GM12874 (cell line): ENCODE measurements around the gene THAP11.

Experiments used
- TF ChIP-seq, protein P1 (sequence below): IDR thresholded peaks from 2 replicates; pipeline ENCODE4 v1.5.1; 2011; ENCODE audit warnings: low read depth, mild to moderate bottlenecking, control low read depth, low read length, moderate library complexity; ENCODE audit not compliant: insufficient read depth

THAP11 gene

DNA sequence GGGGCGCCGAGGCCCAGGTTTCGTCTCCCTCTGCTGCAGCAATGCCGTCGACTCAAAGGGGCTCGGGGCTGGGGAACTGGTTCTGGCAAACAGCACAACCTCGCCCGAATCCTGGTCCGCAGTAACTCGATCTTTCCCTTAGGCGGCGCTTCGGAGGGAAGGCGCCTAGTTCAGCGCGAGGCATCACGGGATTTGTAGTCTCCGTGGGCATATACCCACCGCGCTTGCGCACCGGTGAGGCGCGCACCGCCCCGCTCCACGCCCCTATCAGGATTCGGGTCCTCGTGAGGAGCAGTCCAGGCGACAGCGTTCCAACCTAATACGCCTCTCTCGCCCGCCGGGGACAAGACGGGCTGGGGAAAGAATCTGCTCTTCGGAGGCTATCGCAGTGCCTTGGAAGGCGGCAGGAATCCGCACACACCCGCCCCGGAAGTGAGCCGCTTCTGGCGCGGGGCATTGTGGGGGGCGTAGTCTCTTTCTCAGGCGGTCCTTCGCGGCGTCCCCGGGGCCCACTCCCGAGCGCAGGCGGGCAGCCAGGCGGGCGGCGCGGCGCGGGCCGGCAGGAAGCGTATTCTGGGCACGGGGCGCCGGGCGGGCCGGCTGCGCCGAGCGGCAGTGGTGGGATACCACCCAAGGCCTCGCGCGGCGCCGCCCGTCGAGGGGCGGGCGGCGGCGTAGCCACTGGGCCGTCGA, at the start of gene THAP11:
Gene THAP11, plus strand, starts transcription at position 505 of the 693 bp plus-strand sequence. CDS start 235 bp downstream, outside the sequence.
- TF ChIP-seq, protein P1, sequence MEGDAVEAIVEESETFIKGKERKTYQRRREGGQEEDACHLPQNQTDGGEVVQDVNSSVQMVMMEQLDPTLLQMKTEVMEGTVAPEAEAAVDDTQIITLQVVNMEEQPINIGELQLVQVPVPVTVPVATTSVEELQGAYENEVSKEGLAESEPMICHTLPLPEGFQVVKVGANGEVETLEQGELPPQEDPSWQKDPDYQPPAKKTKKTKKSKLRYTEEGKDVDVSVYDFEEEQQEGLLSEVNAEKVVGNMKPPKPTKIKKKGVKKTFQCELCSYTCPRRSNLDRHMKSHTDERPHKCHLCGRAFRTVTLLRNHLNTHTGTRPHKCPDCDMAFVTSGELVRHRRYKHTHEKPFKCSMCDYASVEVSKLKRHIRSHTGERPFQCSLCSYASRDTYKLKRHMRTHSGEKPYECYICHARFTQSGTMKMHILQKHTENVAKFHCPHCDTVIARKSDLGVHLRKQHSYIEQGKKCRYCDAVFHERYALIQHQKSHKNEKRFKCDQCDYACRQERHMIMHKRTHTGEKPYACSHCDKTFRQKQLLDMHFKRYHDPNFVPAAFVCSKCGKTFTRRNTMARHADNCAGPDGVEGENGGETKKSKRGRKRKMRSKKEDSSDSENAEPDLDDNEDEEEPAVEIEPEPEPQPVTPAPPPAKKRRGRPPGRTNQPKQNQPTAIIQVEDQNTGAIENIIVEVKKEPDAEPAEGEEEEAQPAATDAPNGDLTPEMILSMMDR: peak; percentile 95

DNA sequence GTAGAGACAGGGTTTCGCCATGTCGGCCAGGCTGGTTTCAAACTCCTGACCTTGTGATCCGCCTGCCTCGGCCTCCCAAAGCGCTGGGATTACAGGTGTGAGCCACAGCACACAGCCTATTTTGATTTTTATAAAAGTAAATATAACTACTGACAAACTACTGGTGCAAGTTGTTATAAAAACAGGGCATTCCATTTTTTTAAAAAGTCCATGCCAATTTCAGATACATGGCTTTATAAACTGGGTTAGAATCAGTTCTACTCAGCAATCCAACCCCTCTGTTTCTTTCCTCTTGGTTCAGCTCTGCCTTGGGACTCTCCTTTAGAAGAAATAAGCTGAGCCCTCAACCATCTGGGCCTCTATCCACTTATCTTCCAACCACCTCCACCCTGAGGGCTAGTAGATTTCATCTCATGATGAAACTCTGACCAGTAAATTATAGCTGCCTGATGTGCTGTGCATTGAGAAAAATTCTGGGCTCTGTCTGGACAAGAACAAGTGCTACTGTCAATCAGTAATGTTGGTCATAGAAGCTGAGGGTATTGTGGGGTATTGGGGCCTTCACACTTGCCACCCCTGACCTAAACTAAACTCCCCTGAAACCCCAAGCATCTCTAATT, 45.9 kb upstream of the THAP11 start:
- TF ChIP-seq, protein P1: no peak

DNA sequence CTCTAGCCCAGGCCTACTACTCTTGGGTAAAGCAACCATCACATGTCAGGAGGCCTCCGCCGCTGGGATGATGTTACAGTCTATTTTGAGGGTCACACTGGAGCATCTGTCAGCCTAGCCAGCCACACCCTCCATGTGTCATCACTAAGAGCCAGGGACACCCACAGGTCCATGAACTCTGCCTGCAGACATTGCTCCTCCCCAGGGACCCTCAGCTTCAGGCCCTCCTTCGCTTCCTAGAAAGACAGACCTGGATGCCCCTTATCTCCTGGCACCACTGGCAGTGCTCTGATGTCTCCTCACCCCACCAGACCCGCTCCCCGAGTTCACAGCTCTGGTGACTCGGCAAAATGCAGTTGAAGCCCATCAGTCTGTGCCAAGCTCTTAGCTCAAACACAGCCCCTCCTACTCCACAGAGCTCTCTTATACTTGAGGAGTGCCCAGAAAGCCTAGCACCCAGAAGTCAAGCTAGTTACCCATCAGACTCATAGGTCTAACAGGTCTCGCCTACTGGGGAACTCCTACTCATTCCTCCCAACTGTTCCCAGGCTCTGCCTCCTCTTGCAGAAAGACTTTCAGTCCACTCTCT, 41.7 kb upstream of the THAP11 start:
- TF ChIP-seq, protein P1: no peak

DNA sequence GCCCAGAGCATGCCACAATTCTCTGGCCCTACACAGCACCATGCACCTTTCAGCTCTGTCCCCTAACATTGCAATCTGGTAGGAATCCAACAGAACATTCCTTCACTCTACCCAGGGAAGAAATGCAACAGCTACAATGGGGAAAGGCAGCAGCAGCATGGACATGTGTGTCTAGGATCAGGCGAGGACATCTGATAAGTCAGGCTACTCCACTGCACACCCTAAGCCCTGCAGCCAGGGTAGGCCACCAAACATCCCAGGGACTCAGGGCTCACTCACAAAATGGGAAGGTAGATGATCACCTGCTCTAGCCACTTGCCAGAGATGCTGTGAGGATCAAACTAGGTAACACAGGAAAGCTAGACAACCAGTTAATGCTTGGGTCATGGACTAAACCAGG, 40.9 kb upstream of the THAP11 start:
- TF ChIP-seq, protein P1: no peak

DNA sequence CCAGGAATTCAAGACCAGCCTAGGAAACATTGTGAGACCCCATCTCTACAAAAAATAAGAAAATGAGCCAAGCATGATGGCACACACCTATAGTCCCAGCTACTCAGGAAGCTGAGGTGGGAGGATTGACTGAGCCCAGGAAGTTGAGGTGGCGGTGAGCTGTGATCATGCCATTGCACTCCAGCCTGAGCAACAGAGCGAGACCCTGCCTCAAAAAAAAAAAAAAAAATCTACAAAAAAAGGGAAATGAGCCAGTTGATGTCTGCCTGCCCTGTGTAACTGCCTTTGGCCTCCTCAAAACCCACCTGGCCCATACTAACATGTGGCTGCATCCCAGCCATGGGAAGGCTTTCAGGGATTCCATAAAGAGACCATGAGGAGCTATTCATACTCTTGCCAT, 40.2 kb upstream of the THAP11 start:
- TF ChIP-seq, protein P1: no peak

DNA sequence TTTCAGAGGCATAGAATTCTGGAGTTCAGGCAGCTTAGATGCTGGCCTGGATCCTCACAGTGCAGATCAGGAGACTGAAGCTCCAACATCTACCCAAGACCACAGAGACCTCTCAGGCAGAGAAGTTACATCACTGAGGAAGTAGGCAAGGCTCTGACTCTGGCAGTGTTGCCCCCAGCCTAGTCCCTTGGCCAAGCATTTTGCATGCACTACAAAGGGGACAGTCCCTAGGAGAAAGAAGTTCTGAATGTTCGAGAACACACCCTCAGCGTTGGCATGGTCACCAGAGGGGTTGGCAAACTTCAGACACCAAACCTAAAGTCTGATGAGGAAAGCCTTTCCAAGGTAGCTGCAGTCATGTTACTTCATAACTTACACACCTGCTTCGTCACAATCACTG, 38.2 kb upstream of the THAP11 start:
- TF ChIP-seq, protein P1: no peak

DNA sequence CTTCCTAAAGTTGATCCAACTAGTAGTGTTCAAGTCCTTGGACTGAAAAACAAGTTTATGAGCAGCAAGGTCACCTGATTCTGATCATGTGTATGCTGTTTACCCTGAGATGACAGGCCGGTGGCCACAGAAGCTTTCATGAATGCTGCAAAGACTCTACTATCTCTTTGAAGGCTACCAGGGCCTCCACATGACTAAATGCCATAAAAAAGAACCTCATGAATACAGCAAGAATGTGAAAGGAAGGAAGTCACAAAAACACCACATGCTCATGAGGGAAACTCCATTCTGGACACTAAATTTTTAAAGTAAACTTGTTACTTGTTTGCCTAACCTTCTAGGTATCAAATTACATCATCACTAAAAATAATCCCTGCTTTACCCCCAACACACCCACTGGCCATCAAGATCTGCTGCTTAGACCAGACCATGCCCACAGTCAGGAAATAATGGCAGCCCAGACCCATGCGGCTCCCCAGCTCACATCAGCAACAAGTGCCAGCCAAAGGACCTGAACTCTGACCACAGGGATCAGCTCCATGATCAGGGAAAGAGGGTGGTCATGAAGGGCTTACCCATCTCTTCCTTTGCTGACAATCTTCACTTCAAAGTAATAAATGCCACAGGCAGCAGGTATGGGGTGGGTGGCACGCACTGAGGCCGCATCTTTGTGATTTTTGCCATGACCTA, 37.1 kb upstream of the THAP11 start:
- TF ChIP-seq, protein P1: no peak
